ENCODE measurements around the gene BCAT1.
"Not testable (repeated sequence)": the region's sequence is repeated elsewhere in the genome, so short reads cannot be mapped to it uniquely, and the experiment has no call there.

Gene BCAT1

DNA sequence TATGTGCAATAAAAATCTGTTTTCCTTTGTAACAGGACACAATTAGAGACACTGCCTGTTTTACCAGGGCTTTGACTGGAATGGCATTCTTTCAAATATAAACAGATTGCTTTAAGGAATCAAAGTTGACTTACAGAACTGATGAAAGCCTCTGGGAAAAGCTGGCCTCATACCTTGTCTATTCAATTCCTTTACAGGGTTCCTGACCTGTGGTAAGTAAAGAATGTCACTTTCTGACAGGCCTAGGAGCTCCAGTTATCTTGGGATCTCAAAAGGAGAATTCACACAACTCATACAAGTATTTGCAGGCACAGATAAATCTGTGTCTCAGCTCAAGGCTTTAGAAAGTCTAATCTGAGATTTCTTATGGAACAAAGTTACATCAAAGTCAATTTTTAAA lies 88.4 kb downstream of the BCAT1 start:
- DNase-seq (ENCODE audit: low read depth) = no peak
- no peak for TF ChIP-seq CTCF (IDR thresholded peaks at IDR 0.05; ENCODE audit: low read depth, low read length, missing control alignments)
- no peak overlapping the region for H3K4me3 ChIP-seq (ENCODE audit: low read depth, low read length)

DNA sequence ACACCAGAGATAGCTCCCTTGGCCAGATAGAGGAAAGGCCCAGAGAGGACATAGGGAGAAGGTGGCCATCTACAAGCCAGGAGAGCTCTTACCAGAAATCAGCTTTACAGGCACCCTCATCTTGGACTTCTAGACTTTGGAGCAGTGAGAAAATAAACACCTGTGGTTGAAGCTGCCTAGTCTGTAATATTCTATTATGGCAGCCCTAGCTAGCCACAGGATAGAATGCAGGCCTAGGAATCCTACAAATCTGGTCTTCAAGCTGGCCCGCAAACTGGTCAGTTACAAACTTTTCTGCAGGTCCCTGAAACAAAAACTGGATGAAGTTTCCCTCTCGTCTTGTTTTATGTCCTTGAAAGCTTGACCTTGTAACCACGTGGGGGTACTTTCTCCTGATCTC lies 92.4 kb downstream of the BCAT1 start:
- no peak overlapping the region for H3K4me3 ChIP-seq (ENCODE audit: low read depth, low read length)
- DNase-seq (ENCODE audit: low read depth) = no peak
- TF ChIP-seq CTCF (IDR thresholded peaks at IDR 0.05; ENCODE audit: low read depth, low read length, missing control alignments) = no peak

DNA sequence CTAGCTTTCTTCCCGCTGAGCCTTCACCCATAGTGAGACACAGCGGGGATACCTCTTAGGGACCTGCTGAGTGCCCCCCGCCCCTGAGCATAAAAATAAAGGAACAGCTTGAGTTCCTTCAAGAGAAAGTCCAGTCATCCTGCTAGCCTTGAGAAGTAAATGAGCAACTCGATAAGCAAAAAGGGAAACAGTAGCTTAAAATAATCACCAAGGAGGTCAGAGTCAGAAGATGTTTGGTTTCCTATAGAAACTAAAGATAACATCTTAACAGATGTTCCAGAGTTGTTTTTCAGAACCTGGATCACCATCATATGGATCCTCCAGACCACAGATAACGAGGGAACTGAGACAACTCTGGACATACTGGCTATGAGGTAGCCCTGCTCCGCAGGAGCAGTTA lies 94.0 kb downstream of the BCAT1 start:
- H3K4me3 ChIP-seq (ENCODE audit: low read depth, low read length) = no peak overlapping the region
- DNase-seq (ENCODE audit: low read depth) = no peak
- TF ChIP-seq CTCF (IDR thresholded peaks at IDR 0.05; ENCODE audit: low read depth, low read length, missing control alignments) = no peak

- DNase-seq (ENCODE audit: low read depth) = no peak
- TF ChIP-seq CTCF (IDR thresholded peaks at IDR 0.05; ENCODE audit: low read depth, low read length, missing control alignments) = no peak
- no peak overlapping the region for H3K4me3 ChIP-seq (ENCODE audit: low read depth, low read length)
Measured at GRCh38 chr12:24854017-24854416, 94.9 kb downstream of the BCAT1 start.

DNA sequence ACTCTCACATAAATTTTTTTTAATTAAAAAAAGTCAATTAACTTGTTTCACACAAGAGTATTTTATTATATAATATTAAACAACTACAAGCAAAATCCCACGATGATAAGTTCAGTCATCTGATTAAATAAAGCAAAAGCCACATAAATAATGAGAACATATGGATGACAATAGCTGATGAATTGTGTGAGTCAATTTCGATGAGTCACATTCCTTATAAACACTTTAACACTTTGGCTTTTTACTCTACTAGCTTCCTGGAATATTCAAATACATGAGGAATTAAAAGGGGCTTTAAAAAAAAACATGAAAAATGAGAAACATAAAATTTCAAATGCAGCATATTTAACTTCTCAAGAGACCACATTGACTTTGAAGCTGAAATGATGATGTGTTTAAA lies 95.3 kb downstream of the BCAT1 start:
- no peak for TF ChIP-seq CTCF (IDR thresholded peaks at IDR 0.05; ENCODE audit: low read depth, low read length, missing control alignments)
- DNase-seq (ENCODE audit: low read depth) = no peak
- no peak overlapping the region for H3K4me3 ChIP-seq (ENCODE audit: low read depth, low read length)

DNA sequence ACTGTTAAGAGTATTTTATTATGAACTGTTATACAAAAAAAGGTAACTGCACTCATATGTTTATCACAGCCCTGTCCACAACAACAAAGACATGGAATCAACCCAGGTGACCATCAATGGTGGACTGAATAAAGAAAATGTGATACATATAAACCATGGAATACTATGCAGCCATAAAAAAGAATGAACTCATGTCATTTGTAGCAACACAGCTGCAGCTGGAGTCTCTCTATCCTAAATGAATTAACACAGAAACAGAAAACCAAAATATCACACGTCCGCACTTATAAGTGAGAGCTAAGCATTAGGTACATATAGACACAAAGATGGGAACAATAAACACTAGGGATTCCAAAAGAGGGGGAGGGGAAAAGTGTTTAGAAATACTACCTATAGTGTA lies 95.8 kb downstream of the BCAT1 start:
- no peak overlapping the region for H3K4me3 ChIP-seq (ENCODE audit: low read depth, low read length)
- TF ChIP-seq CTCF (IDR thresholded peaks at IDR 0.05; ENCODE audit: low read depth, low read length, missing control alignments) = no peak
- no peak for DNase-seq (ENCODE audit: low read depth)

- no peak for DNase-seq (ENCODE audit: low read depth)
- no peak overlapping the region for H3K4me3 ChIP-seq (ENCODE audit: low read depth, low read length)
- peak; percentile 16 for TF ChIP-seq CTCF (IDR thresholded peaks at IDR 0.05; ENCODE audit: low read depth, low read length, missing control alignments)
Measured at GRCh38 chr12:24852420-24852819, 96.5 kb downstream of the BCAT1 start.

GRCh38 chr12:24851883-24852282 lies 97.0 kb downstream of the BCAT1 start:
- not testable (repeated sequence) for DNase-seq (ENCODE audit: low read depth); H3K4me3 ChIP-seq (ENCODE audit: low read depth, low read length)

All from GM12864 (cell line).